VCaP (cell line): ENCODE results near the gene OR13J1.

Experiments
- H3K27ac ChIP-seq: fragments of 450-650 bp; 2 replicates; pipeline ENCODE4 v1.5.1; 2017
- CTCF ChIP-seq: fragments of 450-650 bp; conservative IDR thresholded peaks from 2 replicates; pipeline ENCODE4 v1.5.1; 2017; ENCODE audit warnings: mild to moderate bottlenecking, moderate library complexity

OR13J1 gene

DNA sequence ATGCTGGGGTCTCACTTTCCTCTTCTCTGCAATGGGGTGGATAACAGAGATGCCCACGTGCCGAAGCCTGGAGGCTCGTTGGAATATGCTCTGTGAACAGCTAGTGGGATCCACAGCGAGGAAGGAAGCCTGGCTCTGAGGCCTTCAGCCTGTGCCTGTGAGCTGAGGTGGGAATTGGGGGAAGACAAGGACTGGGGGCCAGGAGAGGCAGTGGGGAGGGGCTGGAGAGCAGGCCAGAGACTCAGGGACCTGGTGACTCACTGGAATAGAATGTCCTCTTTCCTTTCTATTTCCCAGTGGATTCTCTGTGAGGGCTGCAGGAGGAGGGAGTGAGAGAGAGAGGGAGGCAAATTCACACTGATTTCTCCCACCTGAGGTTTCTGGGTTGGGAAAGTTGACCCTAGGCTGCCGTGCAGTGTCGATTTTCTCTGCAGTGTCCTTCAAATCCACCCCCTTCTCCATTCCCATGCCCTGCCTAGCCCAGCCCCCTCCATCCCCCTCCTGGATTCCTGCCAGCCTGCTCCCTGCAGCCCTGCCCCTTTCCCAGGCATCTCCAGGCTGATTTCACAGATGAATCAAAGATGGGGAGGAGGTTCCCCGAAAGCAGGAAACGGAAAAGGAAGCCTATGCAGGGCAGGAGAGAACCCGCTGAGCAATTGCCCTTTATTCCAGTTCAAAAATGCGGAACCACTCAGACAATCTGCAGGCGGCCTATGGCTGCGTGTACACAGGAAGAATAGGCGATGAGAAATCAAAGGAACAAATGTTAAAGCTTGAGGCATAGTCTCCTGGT, 37.7 kb upstream of the OR13J1 start:
- H3K27ac ChIP-seq: peak overlapping the region; percentile 48; the same call in 1 of the 2 replicates
- TF ChIP-seq CTCF: no peak

DNA sequence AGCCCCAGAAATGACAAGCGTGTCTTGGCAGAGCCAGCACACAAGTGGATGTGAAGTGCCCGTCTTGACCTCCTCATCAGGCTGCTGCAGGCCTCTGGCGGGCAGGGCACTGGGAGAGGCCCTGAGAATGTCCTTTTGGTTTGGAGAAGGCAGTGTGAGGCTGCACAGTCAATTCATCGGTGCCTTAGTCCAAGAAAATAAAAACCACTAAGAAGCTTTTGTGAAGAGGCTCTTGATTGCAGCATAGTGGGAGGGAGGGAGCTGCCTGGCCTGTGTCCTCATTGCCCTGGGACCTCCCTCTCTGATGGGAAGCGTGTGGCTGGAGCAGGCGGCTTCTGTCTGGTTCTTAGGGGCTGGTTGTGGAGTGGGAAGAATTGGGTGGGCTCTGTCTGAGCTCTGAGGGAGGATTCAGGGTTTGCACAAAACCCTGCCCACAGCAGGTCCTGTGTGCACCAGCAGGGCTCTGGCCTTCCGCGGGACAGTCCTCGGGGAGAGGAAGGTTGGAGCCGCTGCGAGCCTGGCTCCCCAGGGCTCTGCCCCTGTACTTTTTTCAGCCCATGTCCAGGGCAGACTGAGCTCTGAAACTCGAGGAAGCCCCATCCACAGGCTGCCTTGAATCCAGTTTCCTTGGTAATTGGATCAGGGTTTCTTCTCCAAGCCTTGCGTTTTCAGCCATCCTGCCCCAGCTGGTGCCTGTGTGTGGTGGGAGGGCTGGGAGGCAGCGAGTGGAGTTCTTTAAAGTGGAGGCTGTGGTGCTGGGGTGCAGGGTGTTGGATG, 36.9 kb upstream of the OR13J1 start:
- TF ChIP-seq CTCF: no peak
- H3K27ac ChIP-seq: peak overlapping the region; percentile 48; the same call in 1 of the 2 replicates

- no peak for TF ChIP-seq CTCF
- H3K27ac ChIP-seq: peak within 1 kb of the TSS; percentile 48; the same call in 1 of the 2 replicates
Measured at GRCh38 chr9:35905912-35906679, 35.9 kb upstream of the OR13J1 start, which contains the start of gene HRCT1. TSS of gene HRCT1 (plus strand) at chr9:35906202. CDS start at chr9:35906288, 86 bp downstream.

GRCh38 chr9:35905051-35905781, 35.0 kb upstream of the OR13J1 start:
- TF ChIP-seq CTCF: no peak

DNA sequence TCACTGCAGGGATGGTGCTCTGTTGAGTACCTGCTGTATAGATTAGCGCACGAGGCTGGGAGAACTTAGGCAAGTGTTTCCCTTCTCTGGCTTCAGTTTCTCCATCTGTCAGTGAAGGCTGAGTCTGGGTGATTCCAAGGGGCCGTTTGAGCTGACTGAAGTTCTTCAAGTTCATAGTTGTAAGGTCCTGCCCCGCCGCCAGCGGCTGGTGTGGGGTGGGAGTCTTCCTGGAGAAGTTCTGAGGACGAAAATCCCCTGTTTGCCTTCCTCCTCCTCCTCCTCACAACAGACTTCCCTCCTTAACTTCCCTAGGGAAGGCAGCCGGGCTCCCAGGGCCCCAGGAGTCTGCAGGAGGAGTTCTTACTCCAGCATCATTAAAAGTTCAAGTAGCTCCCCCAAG, 34.1 kb upstream of the OR13J1 start:
- TF ChIP-seq CTCF: no peak
- peak overlapping the region; percentile 5; the same call in 1 of the 2 replicates for H3K27ac ChIP-seq

More at GRCh38 chr9:35905051-35905781, 35.0 kb upstream of the OR13J1 start:
- peak overlapping the region; percentile 48; the same call in 1 of the 2 replicates for H3K27ac ChIP-seq

- TF ChIP-seq CTCF: peak; percentile 84
- no peak overlapping the region for H3K27ac ChIP-seq
Measured at GRCh38 chr9:35903049-35903448, 32.8 kb upstream of the OR13J1 start.
